T47D (cell line): ENCODE data around the gene SCRN2.
A peak's percentile ranks its signal among the peaks of the same experiment; 100 is the strongest.

Source experiments
- DNase-seq, 2 experiments: peaks; one replicate each; pipeline versions ENCODE4 v3.0.0 to v3.0.0-alpha.2; 2011 to 2012; ENCODE audit warnings: low read depth in 1 of 2, low spot score in 1 of 2
- JUND ChIP-seq: IDR thresholded peaks from 2 replicates; pipeline ENCODE4 v1.6.1; 2012; ENCODE audit warnings: low read depth
- in situ Hi-C: cut with HindIII; loops from 2 replicates; pipeline ENCODE4 v1.10.0; 2016; ENCODE audit warnings: low sequenced_read_pairs, low pct_unique_long_range_greater_than_20kb

The SCRN2 gene

DNA sequence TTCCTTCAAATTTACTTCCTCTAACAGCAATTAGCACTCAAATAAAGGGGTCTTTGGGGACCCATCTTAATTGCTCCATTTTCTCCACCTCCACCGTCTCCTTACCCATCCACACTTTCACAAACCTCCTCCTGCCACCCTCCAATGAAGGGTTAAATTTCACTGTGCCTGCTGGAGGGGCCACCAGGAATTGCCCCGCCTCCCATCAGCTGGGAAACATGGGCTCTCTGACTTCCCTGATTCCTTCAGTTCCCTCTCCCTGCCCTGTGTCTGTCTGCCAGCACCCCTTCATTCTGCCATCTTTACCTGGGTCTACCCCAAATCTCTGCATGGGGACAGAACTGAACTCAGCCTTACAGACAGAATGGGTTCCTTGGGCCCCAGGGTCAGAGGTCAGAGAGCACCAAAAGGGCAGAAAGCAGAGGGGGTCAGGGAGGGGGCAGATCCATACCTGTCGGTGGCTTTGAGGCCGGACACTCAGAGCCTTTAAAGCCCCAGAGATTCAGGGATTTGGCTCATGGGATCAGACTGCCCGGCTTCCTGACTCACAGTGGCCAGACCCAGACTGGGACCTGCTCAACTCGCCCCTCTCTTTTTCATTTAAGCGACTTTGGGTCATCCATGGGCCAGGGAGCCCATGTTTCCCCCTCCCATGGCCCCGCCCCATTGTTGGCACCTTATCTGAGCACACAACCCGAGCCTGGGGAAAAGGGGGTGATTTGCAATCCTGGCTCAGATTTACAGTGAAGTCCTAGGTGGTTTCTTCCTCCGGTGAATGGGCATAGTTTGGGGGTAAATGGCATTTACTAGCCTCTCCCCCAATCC lies 37.3 kb upstream of the SCRN2 start:
- in situ Hi-C loops = no loop called here
- no peak for DNase-seq
- no peak for TF ChIP-seq JUND

DNA sequence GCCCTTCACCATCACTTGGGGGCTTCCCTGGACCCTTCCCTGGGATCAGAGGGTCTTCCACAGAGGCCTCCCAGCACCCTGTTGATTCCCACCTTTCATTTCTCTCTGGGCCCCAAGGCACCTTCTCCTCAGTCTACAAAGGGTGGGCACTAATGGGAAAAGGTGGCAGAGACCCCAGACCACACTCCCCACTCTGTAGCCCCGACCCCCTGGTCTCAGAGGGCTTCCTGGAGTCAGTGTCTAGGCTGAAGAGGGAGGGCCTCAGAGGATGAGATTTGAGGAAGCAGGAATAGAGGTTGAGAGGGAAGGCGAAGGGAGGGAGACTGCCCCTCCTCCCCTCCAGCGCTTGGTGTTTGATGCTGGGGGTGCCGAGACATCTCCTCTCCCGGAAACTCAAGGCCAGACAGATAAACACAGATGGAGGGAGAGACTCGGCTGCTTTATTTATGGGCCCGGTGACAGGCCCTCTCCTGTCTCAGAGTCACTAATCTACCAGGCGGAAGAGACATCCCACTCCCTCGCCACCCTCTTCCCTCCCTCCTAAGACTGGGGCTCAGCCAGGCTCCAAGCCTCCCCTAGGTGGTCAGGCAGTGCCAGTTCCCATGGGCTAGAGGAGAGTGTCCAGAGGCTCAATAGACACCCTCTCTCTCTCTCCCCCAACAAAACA lies 36.4 kb upstream of the SCRN2 start:
- no peak for DNase-seq
- in situ Hi-C loops = no loop called here
- TF ChIP-seq JUND = no peak

DNA sequence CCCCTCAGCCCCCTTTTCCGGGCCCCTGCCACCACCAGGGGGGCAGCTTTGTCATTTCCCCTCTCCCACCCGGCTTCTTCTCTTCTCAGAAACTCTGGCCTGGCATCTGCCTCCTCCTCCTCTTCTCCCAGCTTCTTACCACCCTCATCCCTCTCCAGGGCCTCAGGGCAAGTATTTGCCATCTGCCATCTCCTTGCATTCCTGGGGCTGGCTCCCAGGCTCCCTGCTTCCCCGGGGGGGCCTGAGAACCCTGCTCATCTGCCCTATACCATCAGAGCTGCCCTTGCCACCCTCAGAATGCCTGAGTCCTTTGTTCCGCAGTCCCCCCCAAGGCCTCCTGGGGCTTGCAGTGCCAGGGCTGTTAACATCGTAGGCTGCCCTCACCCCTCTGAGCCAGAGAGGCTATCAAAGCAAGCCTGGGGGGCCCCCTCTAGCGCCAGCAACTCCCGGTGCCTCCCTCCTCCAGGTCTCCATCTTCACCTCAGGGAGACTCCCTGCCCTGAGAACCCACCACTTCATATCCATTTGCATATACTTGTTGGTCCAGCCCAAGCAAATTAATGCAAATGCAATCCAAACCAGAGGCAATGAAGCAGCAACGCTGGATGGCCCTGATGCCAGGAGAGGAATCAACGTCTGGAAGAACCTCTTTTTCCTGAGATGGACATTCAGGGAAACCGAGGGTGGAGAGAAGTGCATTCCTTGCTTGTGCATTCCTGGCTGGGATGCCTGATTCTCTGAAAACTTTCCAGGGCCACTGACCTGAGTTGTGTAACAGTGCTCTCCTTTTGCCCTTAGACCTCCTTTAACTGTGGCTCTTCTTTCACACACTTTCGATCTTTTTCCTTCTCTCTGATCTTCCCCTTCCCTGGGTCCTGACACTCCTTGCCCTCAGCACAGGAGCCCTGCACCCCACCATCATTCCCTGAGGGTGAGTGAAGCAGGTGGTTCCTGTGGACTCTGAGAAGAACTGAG lies 34.2 kb upstream of the SCRN2 start:
- TF ChIP-seq JUND = no peak
- in situ Hi-C loops = no loop called here
- peak in 1 of 2 experiments; percentile 74 for DNase-seq

DNA sequence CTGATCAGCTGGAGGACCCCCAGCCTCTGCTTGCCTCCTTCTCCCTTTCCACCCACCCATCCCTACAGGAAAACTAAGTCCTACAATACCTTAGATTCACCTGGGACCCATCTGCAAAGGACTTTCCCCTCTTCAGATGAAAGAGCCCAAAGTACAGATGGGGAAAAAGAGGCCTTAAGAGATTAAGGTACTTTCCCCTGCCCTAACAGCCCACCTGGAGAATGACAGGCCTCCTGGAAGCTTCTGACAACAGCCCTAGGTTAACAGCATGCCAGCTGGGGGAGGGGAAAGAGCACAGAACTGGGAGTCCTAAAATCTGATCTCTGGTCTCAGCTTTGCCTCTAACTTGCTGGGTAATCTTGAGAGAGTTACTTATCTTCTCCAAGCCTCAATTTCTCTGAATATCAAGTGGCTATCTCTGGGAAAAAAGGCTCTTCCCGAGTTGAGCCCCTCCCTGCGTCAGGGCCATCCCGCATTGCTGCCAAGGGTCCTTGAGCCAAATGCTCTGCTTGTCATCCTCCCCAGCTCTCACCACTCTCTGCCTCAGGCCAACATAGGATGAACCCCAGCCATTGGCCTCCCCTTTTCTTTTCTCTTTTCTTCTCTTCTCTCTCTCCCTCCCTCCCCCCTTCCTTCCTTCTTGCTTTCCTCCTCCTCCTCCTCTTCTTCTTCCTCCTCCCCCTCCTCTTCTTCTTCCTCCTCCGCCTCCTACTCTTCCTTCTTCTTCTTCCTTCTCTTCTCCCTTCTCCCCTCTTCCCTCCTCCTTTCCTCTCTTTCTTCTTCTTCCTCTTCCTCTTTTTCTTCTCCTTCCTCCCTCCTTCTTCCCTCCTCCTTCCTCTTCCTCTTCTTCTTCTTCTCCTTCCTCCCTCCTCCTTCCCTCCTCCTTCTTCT lies 32.4 kb upstream of the SCRN2 start:
- TF ChIP-seq JUND = no peak
- no peak for DNase-seq
- in situ Hi-C loops = no loop called here

DNA sequence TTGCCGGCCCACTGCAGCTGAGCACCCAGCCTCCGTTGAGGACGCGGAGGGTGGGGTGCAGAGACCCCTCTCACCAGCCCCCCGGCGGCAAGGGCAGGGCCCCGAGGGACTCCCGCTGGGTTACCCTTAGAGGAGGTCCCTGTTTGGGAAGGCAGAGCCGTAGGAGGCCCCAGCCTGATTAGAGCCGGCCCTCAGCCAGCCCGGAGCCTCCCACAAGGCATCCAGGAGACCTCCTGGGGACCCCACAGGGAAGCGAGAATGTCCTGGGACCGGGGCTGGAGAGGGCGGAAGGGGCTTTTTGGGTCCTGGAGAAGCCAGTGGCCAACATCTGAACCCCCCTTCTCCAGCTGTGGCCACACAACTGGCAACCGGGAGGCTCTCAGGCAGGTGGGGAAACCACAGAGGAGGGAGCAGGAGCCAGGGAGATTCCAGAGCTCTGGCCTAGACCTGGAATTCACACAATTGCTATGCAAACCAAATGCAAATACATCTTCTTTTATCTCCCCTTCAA lies 31.6 kb upstream of the SCRN2 start:
- no peak for DNase-seq
- no peak for TF ChIP-seq JUND
- in situ Hi-C loops = no loop called here

DNA sequence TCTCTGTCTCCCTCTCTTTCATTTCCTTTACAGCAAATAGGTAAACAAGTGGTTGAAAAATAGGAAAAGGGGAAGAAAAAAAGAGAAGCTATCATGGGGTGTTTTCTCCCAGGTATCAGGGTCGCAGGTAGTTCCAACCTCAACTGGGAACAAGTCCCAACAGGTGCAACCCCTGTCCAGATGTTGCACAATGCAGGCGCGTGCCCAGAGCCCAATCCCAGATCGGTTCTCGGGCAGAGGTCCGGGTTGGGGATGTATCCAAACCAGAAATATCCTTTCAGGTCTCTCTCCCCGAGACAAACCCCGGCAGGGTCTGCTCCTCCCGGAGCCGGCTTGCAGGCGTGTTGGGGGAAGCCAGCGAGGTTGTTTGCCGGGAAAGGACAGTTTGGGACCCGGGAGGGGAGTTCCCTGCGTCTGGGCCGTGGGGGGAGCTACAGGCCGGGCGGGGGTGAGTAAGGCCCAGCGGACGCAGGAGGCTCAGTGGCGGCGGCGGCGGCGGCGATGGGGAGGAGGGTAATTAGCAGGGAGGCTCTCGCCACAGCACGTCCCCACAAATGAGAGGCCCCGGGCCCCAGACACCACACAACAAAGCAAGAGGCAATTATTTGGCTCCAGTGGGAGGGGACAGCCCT lies 31.1 kb upstream of the SCRN2 start:
- in situ Hi-C loops = no loop called here
- TF ChIP-seq JUND = no peak
- no peak for DNase-seq

DNA sequence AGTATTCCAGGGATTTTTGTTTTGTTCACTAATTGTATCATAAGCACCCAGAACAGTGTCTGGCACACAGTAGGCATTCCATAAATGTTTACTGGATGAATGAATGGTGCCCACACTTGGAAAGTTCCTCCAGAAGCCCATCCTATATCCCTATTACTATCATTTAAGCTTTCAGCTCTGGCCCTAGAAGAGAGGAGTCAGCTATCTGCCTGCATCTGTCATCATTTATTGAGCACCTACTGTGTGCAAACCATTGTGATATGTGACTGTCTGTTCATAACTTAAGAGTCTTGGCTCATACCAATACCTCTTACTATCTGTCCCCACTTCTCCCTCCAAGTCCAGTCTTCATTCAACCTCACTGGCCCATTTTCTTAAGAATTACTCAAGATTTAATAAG lies 30.0 kb upstream of the SCRN2 start:
- no peak for TF ChIP-seq JUND
- in situ Hi-C loops = no loop called here
- no peak for DNase-seq

DNA sequence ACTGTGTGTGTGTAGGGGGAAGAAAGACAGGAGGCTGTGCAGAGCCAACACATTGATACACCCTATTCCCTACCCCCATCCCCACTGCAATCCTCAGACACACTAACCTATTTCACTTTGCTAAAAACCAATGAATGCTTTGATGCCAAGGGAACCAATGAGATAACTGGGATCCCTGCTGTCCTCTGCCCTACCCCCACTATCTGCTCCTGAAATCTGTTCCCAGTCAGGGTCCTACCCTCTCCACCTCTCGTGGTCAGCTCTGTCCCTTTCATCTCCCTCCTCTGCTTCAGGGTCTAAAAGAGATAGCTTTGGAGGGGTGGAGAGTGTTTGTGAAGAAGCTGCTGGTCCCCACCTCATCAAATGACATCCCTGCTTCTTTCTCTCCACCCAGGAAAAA lies 29.0 kb upstream of the SCRN2 start:
- no peak for DNase-seq
- in situ Hi-C loops = no loop called here
- no peak for TF ChIP-seq JUND

DNA sequence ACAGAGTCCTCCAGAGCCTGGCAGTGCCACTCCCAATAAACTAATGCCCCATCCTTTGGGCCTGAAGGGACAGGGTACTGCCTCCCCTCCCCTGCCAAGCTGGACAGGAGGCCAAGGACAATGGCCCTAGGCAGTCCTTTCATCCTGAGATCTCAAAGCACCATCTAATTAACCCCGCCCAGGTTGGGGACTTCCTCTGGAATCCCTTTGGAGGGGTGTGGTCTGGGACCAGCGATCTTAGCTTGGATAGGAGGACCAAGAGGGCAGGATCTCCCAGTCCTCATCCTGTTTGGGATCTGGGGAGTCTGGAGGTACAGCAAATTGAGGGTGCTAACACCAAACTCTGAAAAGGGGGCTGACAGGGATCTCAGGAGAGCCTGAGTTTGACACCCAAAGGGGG lies 28.0 kb upstream of the SCRN2 start:
- no peak for TF ChIP-seq JUND
- in situ Hi-C loops = no loop called here
- no peak for DNase-seq

DNA sequence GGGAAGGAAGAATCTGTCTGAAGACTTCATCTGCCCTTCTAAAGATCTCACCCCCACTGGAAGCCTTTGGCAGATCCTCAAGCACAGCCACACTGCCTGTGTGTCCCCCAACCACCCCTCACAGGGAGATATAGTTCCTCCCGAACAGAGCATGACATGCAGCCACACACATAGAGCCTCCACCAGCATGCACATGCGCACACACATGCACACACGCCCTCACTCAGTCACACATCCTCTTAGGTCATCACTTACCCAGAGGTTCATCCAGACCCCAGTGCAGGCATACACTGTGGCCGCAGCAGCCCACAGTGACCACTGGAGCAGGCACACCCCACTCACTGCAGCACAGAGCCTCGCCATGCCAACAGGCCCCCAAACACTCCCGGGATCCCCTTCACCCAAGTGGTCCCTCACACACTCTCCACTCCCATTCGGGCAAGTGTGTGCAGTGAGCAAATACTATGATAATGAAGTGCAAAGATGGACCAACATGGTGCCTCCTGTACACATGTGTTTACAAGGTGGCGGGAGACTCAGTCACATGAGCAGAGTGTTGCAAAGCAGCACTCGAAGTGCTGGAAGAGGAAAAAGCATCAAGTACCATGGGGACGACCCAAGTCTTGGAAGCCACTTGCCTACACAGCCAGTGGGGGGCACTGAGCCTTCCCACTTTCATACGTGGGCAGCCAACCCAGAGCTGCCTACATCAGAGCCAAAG lies 26.9 kb upstream of the SCRN2 start:
- TF ChIP-seq JUND = no peak
- in situ Hi-C loops = no loop called here
- no peak for DNase-seq

DNA sequence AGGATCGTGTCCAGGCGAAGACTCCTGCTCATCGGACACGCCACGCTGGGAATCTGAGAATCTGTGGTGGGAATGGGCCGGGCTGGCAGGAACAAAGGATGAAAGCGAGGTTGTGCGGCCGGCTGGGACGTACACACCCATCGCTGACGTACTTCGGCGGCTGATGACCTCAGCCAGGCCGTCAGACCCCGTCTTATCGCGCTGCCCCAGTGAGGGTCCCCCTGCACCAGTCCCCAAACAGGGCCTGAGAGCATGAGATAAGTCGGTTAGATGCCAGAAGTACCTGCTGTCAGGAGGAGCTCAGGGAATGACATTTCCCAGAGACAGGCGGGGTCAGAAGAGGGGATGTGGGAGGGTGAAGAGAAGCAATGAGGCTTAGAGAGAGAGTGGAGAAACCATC lies 25.9 kb upstream of the SCRN2 start:
- TF ChIP-seq JUND = no peak
- DNase-seq = no peak
- in situ Hi-C loops = no loop called here
